CD14-positive monocyte (primary cell): ENCODE data around the gene NEK9. TPM values are rescaled to one million over a fixed set of nuclear protein-coding genes. Genes with fewer than 3 reads are reported as not detected.

Experiments used
- DNase-seq, 3 donors: peaks; one replicate each; pipeline ENCODE4 v3.0.0-alpha.2; 2011 to 2022
- H2AFZ ChIP-seq: 2 replicates; pipeline ENCODE4 v1.6.0; 2012; ENCODE audit warnings: mild to moderate bottlenecking, low read depth, low read length, inconsistent platforms; ENCODE audit not compliant: insufficient read depth, poor library complexity, severe bottlenecking
- H3K27ac ChIP-seq, 2 donors: 1 replicate in 1 of 2; 2 replicates in 1 of 2; pipeline ENCODE4 v1.5.1; 2012 to 2013; ENCODE audit warnings: low read length in 2 of 2, control low read depth in 1 of 2, inconsistent platforms in 1 of 2, low read depth in 1 of 2, mild to moderate bottlenecking in 1 of 2
- H3K27me3 ChIP-seq, 2 donors: one replicate each; pipeline versions ENCODE4 v1.6.0 to v1.6.1; 2011 to 2013; ENCODE audit warnings: low read length in 2 of 2; ENCODE audit not compliant: control insufficient read depth in 2 of 2, insufficient read depth in 2 of 2
- H3K36me3 ChIP-seq, 2 donors: replicated peaks in 1 of 2; 1 replicate in 1 of 2; 2 replicates in 1 of 2; pipeline versions ENCODE4 v1.5.1 to v1.6.1; 2012 to 2013; ENCODE audit warnings: low read length in 2 of 2, control low read depth in 1 of 2, inconsistent platforms in 1 of 2, mild to moderate bottlenecking in 1 of 2; ENCODE audit not compliant: insufficient read depth in 2 of 2, control insufficient read depth in 1 of 2
- H3K4me1 ChIP-seq, 2 donors: 1 replicate in 1 of 2; 2 replicates in 1 of 2; pipeline versions ENCODE4 v1.5.1 to v1.6.1; 2012 to 2013; ENCODE audit warnings: low read length in 2 of 2, control low read depth in 1 of 2, inconsistent platforms in 1 of 2, mild to moderate bottlenecking in 1 of 2, moderate library complexity in 1 of 2; ENCODE audit not compliant: insufficient read depth in 2 of 2, control insufficient read depth in 1 of 2
- H3K4me2 ChIP-seq: replicated peaks from 2 replicates; pipeline ENCODE3; 2012; ENCODE audit warnings: low read length, moderate library complexity, mild to moderate bottlenecking; ENCODE audit not compliant: poor library complexity, severe bottlenecking; ENCODE audit errors: extremely low read depth
- H3K4me3 ChIP-seq, 3 experiments: fragments of 200-600 bp in 1 of 3; sonication (generic) in 1 of 3; replicated peaks in 1 of 3; 1 replicate in 2 of 3; 2 replicates in 1 of 3; pipeline ENCODE4 v1.5.1; 2011 to 2013; ENCODE audit warnings: low read length in 3 of 3, mild to moderate bottlenecking in 3 of 3, control low read depth in 2 of 3, low read depth in 2 of 3, inconsistent platforms in 1 of 3, moderate library complexity in 1 of 3
- H3K79me2 ChIP-seq: 2 replicates; pipeline ENCODE4 v1.6.0; 2012; ENCODE audit warnings: mild to moderate bottlenecking, control low read depth, inconsistent platforms, low read length, moderate library complexity; ENCODE audit not compliant: insufficient read depth
- H3K9ac ChIP-seq: 2 replicates; pipeline ENCODE4 v1.6.0; 2017; ENCODE audit warnings: low read length, mild to moderate bottlenecking; ENCODE audit not compliant: insufficient read depth, poor library complexity, severe bottlenecking
- H3K9me3 ChIP-seq, 2 donors: replicated peaks in 1 of 2; 1 replicate in 1 of 2; 2 replicates in 1 of 2; pipeline versions ENCODE4 v1.5.1 to v1.6.1; 2012 to 2013; ENCODE audit warnings: low read length in 2 of 2, control low read depth in 1 of 2; ENCODE audit not compliant: control insufficient read depth in 1 of 2, insufficient read depth in 1 of 2
- H4K20me1 ChIP-seq: 2 replicates; pipeline ENCODE4 v1.6.0; 2012; ENCODE audit warnings: mild to moderate bottlenecking, low read length, control low read depth, moderate library complexity; ENCODE audit not compliant: insufficient read depth
- H3K27ac Mint-ChIP-seq, 7 donors: one replicate each; pipeline ENCODE4 v1.8.0; 2020; ENCODE audit warnings: mild to moderate bottlenecking in 7 of 7, mixed read lengths in 7 of 7, moderate library complexity in 6 of 7, inconsistent platforms in 2 of 7
- H3K27me3 Mint-ChIP-seq, 3 donors: one replicate each; pipeline ENCODE4 v1.8.0; 2021 to 2022; ENCODE audit warnings: low read depth in 3 of 3, mild to moderate bottlenecking in 3 of 3, mixed read lengths in 3 of 3, moderate library complexity in 3 of 3, inconsistent platforms in 1 of 3
- H3K36me3 Mint-ChIP-seq, 2 donors: one replicate each; pipeline ENCODE4 v1.8.0; 2020; ENCODE audit warnings: mixed read lengths in 2 of 2, inconsistent platforms in 1 of 2, mild to moderate bottlenecking in 1 of 2
- H3K4me1 Mint-ChIP-seq: one replicate; pipeline ENCODE4 v1.8.0; 2020; ENCODE audit warnings: mild to moderate bottlenecking, mixed read lengths
- H3K4me3 Mint-ChIP-seq, 2 donors: one replicate each; pipeline ENCODE4 v1.8.0; 2020; ENCODE audit warnings: mild to moderate bottlenecking in 2 of 2, mixed read lengths in 2 of 2, moderate library complexity in 1 of 2
- H3K9me3 Mint-ChIP-seq, 7 donors: one replicate each; pipeline ENCODE4 v1.8.0; 2020 to 2022; ENCODE audit warnings: mixed read lengths in 7 of 7, mild to moderate bottlenecking in 6 of 7, moderate library complexity in 6 of 7, inconsistent platforms in 2 of 7
- CTCF ChIP-seq: fragments of 200-600 bp; IDR thresholded peaks from one replicate; pipeline ENCODE4 v1.8.0; 2022; ENCODE audit warnings: antibody characterized with exemption, mild to moderate bottlenecking
- WGBS: methylation state at CpG from one replicate; pipeline ENCODE4 v1.1.5; 2013; ENCODE audit warnings: missing lambda C conversion rate; ENCODE audit not compliant: insufficient coverage; 5-methylcytosine and 5-hydroxymethylcytosine counted together
- intact Hi-C, 2 donors: fragments of 100-400 bp; cut with micrococcal nuclease; formaldehyde crosslinking; loops; one replicate each; pipeline versions ENCODE4 v1.15.0 to v1.15.1; 2023
- polyA plus RNA-seq, 3 donors: library from polyadenylated mRNA; depleted of rRNA in 1 of 3; unstranded in 2 of 3; stranded (reverse) in 1 of 3; fragments of 300-500 nt in 2 of 3; fragments of >200 nt in 1 of 3; fragmentation: Illumina TruSeq in 2 of 3; gene quantifications; 1 replicate in 2 of 3; 2 replicates in 1 of 3; pipeline ENCODE4 v1.2.3, GENCODE V29; 2012 to 2021

Gene NEK9
- polyA plus RNA-seq, 3 donors, result 8.9 to 27.8 (median 10.1) TPM

- DNase-seq, result no peak
- H3K4me1 ChIP-seq, result peaks cover 9 to 26% of the 10 kb centered on the region in 2 donors
- Mint-ChIP-seq H3K4me3 (peak overlapping the region; percentile 99), H3K27me3 (no peaks in the 10 kb centered on the region), H3K27ac (peak overlapping the region in 2 of 7 donors; percentile 95 to 96), H3K36me3 (peaks cover 14% of the 10 kb centered on the region in 2 donors), H3K9me3 (peaks cover 0 to 5% (median 0%) of the 10 kb centered on the region in 7 donors), H3K4me1 (peaks cover 16% of the 10 kb centered on the region)
- intact Hi-C loops, result loop anchor here (10.0 kb wide), 2 partner anchors 58 to 118 kb away; partner anchors contain the start of gene EIF2B2 (in 1 of the 2)
- H3K4me3 ChIP-seq, result peak overlapping the region; percentile 75 to 84 (median 84)
- H3K9me3 ChIP-seq, result no peaks in the 10 kb centered on the region
- H2AFZ ChIP-seq, result peak overlapping the region; percentile 86
- 15% methylated on average over 3 of the region's 5 CpGs for WGBS
- H3K27ac ChIP-seq, result peak overlapping the region in 1 of 2 donors; percentile 76
- no peak for TF ChIP-seq CTCF
- peak overlapping the region; percentile 81 for H3K4me2 ChIP-seq
- no peaks in the 10 kb centered on the region for H4K20me1 ChIP-seq
- no peaks in the 10 kb centered on the region for H3K36me3 ChIP-seq
- H3K9ac ChIP-seq, result no peak overlapping the region
- H3K27me3 ChIP-seq, result no peaks in the 10 kb centered on the region
- H3K79me2 ChIP-seq, result peaks cover 21% of the 10 kb centered on the region
These were observed 63.8 kb downstream of the NEK9 start for GRCh38 chr14:75063013-75063412.

GRCh38 chr14:75060420-75060819 lies 66.4 kb downstream of the NEK9 start:
- intact Hi-C loops, result loop anchor here (10.0 kb wide), 2 partner anchors 56 to 116 kb away; partner anchors contain the start of gene EIF2B2 (in 1 of the 2)
- Histone ChIP-seq H3K9ac (no peak overlapping the region), H2AFZ (no peak overlapping the region), H3K79me2 (peaks cover 23% of the 10 kb centered on the region), H3K27me3 (no peaks in the 10 kb centered on the region), H3K4me2 (no peak overlapping the region), H3K4me1 (peaks cover 9 to 17% of the 10 kb centered on the region in 2 donors), H4K20me1 (no peaks in the 10 kb centered on the region), H3K9me3 (no peaks in the 10 kb centered on the region), H3K27ac (no peak overlapping the region), H3K36me3 (no peaks in the 10 kb centered on the region), H3K4me3 (no peak overlapping the region)
- Mint-ChIP-seq H3K36me3 (peaks cover 19 to 25% of the 10 kb centered on the region in 2 donors), H3K27me3 (no peaks in the 10 kb centered on the region), H3K4me1 (peaks cover 16% of the 10 kb centered on the region), H3K27ac (no peak overlapping the region), H3K9me3 (peaks cover 0 to 5% (median 0%) of the 10 kb centered on the region in 7 donors), H3K4me3 (no peak overlapping the region)
- WGBS, result no CpG with 5 or more reads among the region's 2 CpGs
- TF ChIP-seq CTCF, result no peak
- DNase-seq, result no peak
